ENCODE results near the gene C3orf52.
"Not testable (repeated sequence)": the region's sequence is repeated elsewhere in the genome, so short reads cannot be mapped to it uniquely, and the experiment has no call there.

The C3orf52 gene, protein sequence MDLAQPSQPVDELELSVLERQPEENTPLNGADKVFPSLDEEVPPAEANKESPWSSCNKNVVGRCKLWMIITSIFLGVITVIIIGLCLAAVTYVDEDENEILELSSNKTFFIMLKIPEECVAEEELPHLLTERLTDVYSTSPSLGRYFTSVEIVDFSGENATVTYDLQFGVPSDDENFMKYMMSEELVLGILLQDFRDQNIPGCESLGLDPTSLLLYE

DNA sequence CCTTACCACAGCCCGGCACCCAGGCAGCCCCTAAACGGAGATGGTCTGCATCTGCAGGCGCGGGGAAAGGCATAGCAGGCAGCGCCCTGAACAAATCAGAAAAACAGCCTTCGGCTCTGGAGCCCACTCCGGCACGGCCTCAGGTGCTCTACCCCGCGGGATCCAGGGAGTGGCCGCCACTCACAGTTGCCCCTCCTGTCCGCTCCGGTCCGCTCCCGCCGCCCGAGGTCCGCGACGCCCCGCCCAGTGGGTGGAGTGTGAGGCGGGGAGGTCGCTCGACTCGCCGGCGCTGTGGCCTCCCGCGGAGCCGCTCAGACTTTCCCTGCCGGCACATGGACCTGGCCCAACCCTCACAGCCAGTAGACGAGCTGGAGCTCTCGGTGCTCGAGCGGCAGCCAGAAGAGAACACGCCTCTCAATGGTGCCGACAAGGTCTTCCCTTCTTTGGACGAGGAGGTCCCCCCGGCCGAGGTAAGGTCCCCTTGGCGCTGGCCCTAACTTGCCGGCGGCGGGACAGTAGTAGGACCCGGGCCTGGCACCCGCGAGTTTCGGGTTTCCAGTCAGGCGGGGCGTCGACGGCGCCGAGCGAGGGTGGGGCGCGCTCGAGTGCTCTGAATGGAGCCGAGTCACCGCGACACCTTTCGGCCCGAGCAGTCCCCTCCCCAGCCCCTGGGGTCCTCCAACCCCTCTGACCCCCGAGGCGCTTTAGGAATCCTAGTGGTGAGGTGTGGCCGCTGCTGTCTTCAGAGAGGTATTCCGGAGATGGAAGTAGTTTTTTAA is at the start of gene C3orf52:
Gene C3orf52 (plus strand): TSS at position 314 of the 779 bp plus-strand sequence. CDS start 19 bp downstream, at position 333.
- DNase-seq, result peak; percentile 81

DNA sequence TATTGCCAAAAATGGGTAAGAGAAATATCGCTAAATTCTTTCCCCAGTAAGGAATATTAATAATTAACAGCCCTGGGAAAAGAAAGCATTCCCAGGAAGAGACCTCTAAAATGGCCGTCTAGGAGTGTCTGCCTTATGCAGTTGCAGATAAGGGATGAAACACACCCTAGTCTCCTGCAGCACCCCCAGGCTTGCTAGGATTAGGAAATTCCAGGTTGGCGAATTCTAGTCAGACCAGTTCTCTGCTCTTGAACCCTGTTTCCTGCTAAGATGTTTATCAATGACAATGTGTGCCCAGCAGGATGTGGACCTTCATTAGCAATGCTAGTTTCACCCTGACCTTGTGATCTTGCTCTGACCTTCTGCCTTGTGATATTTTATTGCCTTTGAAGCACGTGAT is 49.0 kb upstream of the C3orf52 start:
- not testable (repeated sequence) for DNase-seq

DNA sequence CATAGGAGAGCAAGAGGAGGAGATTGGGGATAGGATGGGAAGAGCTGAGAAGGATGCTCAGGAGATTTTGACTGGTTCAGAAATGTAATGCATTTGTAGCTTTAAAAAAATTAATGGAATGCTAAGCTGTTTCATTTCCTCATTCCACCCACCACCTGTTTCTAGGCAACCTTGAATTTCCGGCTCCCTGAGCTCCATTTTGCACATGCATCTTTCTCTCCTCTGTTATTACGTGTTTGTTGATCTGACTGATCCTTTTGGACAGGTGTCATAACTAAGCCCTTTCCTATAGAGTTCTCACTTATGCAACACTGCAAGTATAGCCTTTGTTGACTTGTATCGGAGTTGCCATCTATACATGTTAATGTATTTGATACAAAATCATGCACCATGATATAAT is 47.3 kb upstream of the C3orf52 start:
- no peak for DNase-seq

DNA sequence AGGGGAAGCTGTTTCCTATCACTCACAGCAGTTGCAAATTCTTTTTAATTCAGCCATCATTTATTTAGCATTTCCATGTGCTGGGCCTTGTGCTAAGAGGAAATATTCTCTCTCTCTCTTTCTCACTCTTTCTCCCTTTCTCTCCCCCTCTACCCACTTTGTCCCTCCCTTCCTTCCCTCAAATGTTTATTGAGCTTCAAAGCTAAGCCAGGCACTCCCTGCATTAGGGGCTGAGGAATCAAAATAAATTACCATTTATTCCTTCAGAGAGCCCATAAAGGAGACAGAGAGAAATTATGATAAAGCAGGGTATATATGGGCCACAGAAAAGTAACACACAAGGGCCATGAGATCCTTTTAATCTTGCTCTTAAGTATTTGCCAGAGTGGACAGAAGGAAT is 44.9 kb upstream of the C3orf52 start:
- no peak for DNase-seq

DNA sequence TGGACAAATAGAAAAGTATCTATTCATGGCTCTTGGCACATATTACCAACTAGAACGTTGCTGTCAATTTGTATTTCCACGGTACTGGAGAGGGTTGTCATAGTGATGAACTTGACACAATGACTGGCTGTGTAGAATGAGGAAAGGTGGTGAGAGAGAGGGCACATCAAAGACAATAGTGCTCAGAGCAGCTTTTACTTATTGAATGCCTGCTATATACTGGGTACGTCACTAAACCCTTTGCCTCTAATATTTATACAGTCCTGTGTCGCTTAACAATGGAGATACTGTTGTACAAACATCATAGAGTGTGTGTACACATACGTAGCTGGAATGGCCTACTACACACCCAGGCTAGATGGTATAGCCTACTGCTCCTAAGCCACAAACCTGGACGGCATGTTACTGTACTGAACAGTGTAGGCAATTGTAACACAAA is 43.3 kb upstream of the C3orf52 start:
- DNase-seq, result no peak

DNA sequence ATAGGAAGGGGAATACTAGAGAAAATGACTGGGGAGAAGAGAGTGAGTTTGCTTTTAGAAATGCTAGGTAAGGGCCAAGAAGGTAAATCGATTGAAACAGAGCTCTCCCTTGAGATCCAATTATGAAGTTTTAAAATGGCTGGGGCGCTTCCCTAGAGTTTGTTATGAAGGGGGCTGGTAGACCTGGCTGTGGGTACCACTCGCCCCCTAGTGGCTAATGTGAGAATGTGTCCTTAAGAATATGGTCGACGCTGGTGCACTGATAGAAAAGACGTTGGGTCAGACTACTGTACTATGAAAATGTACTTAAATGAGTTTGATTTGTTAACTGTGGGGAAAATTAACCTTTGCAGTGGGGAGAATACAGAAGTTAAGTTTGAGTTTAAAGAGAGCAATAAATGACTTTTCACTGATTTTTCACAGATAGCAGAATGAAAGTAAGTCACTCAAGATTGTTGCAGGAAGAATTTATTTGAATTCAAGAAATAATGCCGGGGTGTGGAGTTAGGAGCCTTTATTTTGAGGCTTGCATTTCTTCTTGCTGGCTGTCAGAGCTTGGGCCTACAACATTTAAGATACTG is 42.5 kb upstream of the C3orf52 start:
- no peak for DNase-seq

DNA sequence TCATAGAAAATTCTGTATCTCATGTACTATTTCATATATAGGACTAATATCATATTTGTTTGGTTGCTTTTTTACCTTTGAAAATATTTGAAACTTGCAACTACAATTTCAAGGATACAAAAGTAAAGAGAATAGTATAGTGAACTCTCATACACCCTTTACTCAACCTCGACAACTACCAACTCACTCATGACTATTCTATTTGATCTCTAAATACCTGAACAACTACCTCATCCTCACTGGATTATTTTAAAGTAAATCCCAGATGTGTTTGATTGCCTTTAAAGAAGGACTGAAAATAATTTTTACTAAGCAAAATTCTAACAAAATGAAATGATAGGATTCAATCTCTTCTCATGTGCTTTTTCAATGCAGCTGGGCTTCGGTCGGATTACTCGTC is 39.6 kb upstream of the C3orf52 start:
- DNase-seq, result no peak

DNA sequence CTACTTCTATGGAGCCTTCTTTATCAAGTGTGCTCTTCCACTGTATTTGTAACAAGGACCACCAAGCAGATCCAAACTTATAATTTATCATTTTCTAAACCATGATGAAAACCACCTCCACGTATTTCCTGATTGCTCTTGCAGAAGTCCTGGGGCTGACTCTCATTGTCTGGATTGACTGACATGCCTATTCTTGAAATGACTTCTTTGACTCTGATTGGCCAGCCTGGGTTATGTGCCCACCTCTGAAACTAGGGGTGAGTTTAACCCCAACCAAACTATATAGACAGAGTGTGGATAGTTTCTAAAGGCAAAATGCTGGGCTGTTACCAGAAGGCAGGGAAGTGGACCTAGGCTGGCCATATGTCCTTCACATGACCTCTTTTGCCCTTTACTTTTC is 38.9 kb upstream of the C3orf52 start:
- DNase-seq, result no peak

DNA sequence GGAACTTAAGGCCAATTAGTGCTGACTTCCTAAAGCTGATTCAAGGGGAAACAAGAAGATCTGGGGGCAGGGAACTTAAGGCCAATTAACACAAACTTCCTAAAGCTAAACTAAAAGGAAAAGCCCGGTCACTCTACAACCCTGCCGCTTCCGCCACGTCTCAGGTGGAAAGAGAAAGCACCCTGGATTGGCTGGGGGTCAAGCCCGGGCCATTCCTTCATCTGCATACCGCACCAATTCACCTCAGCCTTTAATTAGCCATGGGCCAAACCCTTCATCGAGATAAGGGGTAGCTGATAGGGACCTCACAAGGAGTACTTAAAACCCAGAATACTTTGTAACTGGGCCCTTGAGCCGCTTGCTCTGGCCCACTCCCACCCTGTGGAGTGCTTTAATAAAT is 37.3 kb upstream of the C3orf52 start:
- no peak for DNase-seq

DNA sequence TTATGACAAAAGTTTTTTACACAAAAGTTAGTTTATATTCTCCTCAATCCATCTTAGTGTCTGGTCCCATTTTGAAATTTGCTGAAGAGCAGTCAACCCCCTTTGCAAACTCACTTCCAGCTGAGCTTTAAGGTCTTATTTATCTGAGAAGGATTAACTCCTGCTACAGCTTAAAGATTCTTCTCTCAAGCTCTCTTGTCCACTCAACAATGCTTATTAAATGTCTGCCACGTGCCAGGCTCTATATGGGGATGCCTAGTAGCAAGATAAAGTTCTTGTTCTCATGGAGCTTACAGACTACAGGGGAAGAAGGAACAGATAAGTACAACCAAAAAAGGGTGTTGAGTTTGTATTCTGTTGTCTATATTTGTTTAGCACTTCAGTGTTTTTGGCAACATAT is 33.0 kb upstream of the C3orf52 start:
- DNase-seq, result no peak

DNA sequence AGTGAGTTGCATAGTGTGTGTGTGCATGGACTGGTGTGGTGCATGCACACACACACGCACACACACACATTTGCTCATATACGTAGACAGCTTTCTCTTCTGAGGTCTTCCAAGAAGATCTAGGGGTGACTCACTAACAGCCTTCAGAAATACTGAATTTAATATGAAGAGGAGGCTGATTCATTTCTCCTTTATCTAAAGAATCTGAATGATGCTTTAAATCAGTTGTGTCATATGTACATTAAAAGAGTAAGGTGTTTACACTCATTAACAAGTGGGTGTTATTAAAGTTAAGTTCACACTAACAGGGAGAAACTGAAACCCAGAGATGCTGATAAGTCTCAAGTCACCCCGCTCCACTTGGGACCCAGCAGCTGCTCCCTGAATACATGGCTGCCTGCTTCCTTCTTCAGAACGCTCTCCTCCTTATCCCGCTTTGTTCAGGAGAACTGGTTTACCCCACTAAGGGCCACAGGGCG is 29.7 kb upstream of the C3orf52 start:
- no peak for DNase-seq

DNA sequence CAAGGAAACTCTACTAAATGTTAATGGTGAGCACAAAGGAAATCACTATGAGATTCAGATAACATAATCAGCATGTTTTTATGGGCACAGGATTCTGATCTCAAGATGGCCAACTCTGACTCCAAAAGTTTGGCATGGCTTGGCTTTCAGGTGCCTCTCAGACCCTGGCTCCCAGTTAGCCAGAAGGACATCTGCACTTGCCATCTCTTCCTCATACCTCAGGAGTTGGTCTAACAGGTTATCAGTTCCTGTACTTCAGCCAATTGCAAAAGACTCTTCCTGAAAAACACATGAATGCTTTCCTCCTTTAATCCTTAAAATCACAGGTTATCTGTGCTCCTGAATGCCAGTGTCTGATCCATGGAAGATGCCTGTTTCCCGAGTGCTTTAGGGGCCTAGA is 26.7 kb upstream of the C3orf52 start:
- DNase-seq, result no peak

DNA sequence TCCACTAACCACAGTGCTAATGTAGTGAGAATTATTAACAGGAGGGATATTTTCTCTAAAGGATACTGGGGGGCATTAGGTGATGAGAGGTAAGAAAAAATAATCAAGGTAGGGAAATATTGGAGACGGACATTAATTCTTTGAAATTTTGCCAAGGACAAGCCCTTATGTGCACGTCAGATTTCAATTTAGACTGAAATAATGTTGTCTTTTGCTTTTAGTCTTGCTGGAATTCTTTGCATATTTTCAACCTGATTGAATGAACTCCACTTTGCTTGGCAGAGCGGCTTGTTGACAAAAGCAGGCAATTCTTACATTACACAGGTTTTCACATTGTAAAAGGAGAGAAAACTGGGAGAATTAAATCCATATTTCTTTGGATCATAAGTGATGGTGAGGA is 25.0 kb upstream of the C3orf52 start:
- no peak for DNase-seq

DNA sequence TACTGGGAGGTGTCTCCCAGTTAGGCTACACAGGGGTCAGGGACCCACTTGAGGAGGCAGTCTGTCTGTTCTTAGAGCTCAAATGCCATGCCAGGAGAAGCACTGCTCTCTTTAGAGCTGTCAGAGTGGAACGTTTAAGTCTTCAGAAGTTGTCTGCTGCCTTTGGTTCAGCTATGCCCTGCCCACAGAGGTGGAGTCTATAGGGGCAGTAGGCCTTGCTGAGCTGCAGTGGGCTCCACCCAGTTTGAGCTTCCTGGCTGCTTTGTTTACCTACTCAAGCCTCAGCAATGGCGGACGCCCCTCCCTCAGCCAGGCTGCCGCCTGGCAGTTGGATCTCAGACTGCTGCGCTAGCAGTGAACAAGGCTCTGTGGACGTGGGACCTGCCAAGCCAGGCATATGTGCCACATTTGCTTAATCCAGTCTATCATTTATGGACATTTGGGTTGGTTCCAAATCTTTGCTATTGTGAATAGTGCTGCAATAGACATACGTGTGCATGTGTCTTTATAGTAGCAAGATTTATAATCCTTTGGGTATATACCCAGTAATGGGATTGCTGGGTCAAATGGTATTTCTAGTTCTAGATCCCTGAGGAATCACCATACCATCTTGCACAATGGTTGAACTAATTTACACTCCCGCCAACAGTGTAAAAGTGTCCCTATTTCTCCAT is 13.7 kb upstream of the C3orf52 start:
- not testable (repeated sequence) for DNase-seq

DNA sequence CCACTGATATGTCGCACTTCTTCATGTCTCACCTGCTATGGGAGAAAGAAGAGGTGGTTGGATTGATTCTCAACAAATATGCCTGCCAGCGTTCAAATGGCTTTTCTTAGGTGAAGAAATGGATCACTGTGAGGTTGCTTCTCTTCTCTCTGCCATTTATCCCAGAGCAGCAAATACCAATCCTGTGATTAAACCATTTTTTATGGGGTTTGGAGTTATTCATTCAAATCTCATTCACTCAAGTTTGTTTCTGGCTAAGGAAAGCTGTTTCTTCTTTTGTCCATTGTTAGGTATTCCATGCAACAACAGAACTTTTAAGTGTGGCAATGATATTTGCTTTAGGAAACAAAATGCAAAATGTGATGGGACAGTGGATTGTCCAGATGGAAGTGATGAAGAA is 12.2 kb upstream of the C3orf52 start:
- no peak for DNase-seq

DNA sequence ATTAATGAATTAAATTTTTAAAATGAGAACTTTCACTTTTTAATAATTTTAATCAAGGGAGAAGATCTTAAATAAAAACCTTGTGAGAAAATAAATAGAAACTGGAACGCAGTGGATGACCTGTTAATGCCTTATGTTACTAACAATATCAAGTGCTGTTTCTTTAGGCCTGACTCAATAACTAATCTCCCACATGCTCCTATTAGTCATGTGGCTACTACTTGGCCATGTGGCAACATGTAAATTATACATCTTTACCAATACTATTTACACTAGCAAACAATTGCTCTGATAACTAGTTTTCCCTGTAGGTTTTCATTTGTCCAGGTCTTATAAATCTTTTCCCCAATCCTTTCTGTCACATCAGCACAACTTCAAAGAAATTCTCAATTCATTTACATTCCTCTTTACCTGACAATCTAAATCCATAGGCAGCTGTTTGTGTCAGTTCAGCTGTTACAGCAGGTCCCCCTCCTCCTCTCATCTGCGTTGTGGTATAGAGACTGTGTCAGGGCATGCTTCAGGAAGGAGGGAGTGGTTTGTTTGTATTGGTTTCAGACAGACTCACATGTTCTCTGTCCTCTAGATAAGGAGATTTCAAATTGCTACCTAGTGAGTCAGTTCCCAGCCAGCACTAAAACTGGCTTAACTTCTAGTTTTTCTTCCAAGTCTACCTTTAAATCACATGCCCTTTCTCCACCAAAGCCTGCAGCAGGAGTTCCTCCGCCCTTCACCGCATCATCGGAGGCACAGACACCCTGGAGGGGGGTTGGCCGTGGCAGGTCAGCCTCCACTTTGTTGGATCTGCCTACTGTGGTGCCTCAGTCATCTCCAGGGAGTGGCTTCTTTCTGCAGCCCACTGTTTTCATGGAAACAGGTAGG is 11.3 kb upstream of the C3orf52 start:
- no peak for DNase-seq

DNA sequence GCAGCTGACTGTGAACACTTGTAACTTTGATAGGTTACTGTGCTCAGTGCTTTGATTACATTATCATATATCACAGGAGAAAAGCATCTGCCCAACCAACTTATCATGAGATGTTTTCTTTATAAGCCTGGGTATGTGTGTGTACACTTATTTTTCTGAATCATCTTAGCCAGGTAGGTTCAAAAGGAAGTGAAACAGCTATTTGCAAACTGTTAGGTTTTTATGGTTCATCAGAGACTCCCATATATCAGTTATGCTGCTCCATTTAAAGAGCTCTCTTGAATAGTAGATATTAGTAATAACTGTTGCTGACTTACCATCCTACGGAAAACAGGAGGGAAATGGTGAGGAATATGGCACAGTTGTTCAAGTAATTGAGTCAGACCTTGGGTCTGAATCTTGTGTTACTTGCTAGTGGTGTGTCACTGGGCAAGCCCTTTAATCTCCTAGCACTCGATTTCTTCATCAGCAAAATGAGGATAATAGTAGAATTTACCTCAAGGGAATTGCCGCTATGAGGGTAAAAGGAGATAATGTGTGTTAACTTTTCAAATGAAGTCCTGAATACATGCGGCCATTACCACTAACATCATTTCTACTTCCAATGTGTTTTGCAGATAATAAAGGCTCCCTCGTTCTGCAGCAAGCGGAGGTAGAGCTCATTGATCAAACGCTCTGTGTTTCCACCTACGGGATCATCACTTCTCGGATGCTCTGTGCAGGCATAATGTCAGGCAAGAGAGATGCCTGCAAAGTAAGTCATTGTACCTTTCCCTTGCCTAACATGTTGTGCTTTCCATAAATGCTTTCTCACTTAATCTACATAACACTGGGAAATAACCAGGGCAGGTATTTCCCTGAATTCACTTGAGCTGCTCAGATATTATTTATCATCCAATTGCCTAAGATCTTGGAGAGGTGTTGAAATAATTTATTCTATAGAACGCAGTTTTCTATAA is 7.8 kb upstream of the C3orf52 start:
- DNase-seq, result no peak

DNA sequence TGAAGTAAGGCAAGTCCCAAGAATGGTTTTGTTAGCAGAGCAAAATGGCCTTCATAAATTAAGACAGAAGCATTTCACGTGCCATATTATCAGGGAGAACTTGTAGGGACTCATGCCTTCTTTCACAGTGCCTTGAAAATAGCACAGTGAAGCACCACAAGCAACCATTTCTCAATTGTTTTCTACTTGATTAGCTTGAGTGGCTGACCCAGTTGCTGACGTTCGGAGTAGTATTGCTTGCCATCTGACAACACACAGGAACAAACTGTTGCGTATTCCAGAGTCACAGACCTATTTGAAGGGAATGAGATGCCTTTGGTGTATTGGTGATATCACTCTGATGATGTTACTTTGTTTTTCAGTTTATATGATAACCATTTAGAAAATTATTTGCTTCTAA is 3.0 kb upstream of the C3orf52 start:
- DNase-seq, result no peak

DNA sequence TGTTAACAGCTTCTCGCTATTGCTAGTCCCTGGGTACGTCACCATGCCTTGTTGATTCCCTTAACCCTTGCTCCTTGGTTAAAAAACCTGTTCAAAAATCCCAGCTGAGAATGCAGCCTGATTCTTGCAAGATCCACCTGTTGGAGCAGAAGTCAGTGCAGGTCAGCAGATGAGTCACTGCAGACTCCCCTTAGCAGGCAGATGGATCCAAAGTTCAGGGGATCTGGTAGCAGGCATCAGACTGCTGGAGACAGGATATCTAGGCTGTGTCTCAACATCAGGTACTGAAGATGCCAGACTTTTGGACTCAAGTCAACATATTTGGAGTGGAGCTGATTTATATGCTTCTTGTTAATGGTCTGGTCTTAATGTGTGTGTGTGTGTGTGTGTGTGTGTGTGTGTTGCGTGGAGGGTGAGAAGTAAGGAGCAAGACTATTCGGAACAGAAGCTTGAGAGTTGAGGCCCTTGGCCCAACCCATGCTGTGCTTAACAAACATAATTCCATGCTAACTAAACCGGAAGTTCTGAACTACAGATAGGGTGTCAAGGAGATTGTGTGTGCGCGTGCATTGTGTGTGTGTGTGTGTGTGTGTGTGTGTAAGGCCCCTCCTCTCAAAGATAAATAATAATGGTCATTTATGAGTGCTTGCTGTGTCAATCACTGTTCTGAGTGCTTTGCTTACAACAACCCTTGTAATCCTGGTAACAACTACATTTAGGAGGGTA is 1.0 kb upstream of the C3orf52 start:
- no peak for DNase-seq

DNA sequence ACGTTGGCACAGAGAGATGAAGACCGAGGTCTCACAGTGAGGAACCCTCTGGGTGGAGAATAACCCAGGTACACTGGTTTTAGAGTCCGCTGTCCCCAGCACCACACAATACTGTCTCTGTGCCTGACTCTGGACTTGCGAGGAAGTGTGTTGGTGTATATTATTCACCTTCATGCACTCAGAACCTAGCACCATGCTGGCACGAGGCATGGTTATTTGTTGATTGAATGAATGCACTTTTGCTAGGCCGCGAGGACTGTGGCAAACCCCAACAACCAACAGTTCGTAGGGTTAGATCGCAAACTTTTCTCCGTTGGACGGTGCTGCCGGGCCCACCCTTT is 484 bp upstream of the C3orf52 start:
- no peak for DNase-seq

Measured in cortex of kidney (tissue), 1 donor.